ENCODE results near the gene TTLL3.
A peak's percentile ranks its signal among the peaks of the same experiment; 100 is the strongest.

TTLL3 gene

DNA sequence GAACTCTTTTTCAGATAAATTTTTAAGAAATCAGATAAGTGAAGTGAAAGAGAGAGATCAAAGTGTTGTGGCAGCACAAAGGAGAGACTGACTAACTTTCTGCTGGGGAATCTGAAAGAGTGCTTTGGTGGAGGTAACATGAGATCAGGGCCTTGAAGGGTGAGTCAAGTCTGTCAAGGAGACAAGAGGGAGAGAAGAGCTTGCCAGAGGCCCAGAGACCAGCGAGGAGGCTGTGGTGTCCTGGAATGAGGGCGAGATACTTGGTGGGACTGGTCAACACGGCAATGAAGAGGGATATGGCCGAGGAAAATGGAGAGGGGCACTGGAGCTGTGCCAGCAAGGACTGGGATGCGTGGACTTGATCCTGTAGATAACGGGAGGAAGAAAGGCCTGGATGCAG is 22.3 kb upstream of the TTLL3 start:
- DNase-seq: peak; percentile 57
- Mint-ChIP-seq H3K4me3 (peak overlapping the region; percentile 49), H3K9me3 (no peaks in the 10 kb centered on the region), H3K27ac (peak overlapping the region; percentile 96), H3K27me3 (no peaks in the 10 kb centered on the region), H3K4me1 (ENCODE audit: low read depth) (peaks cover 63% of the 10 kb centered on the region), H3K36me3 (ENCODE audit: low read depth) (peaks cover 95% of the 10 kb centered on the region)

DNA sequence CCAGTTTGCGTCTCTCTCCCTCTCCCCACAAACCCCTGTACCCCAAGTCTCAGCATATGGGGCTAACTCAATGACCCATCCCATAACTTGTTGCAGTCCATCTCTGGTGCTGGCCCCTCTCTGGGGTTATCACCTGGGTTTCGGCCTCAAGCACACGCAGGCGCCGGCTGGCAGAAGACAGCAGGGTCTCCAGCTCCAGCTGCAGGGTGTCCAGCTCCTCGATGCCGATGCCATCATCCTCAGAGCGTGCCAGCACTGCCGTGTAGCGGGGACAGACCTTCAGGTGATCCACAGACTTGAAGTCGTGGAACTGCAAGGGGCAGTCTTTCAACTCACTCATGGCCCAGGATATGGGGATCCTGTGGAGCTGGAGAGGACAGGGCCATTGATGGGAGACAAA is 18.9 kb upstream of the TTLL3 start:
- Mint-ChIP-seq H3K9me3 (no peaks in the 10 kb centered on the region), H3K4me3 (peak overlapping the region; percentile 96), H3K27me3 (no peaks in the 10 kb centered on the region), H3K36me3 (ENCODE audit: low read depth) (peaks cover 96% of the 10 kb centered on the region), H3K4me1 (ENCODE audit: low read depth) (peaks cover 75% of the 10 kb centered on the region), H3K27ac (peak overlapping the region; percentile 100)
- no peak for DNase-seq

DNA sequence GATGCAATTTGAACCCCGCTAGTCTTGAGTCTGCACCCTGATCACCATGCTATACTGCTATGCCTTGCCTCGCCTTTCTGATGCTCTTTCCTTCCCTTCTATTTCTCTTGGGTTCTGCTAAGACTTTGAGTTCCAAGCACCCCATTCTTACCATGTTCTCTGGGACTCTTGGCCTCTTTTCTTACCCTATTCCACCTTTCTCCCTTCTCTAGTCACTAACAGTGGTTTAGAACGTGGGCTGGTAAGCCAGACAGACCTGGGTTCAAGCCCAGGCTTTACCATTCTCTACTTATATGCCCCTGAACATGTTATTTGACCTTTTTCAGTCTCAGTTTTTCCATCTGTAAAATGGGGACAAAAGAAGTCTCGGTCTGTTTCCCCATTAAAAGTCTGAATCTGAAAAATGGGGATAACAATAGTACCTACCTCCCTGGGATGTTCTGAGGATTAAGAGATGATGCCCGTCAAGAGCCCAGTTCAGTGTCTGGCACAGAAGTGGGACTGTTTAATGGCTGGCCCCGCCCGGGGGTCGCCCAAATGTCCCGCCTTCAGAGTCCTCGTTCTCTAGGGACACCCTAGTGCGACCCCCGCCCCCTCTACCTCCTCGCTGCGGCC is 18.2 kb upstream of the TTLL3 start:
- Mint-ChIP-seq H3K4me3 (peak overlapping the region; percentile 96), H3K9me3 (no peaks in the 10 kb centered on the region), H3K36me3 (ENCODE audit: low read depth) (peaks cover 94% of the 10 kb centered on the region), H3K4me1 (ENCODE audit: low read depth) (peaks cover 71% of the 10 kb centered on the region), H3K27me3 (no peaks in the 10 kb centered on the region), H3K27ac (peak overlapping the region; percentile 100)
- no peak for DNase-seq

DNA sequence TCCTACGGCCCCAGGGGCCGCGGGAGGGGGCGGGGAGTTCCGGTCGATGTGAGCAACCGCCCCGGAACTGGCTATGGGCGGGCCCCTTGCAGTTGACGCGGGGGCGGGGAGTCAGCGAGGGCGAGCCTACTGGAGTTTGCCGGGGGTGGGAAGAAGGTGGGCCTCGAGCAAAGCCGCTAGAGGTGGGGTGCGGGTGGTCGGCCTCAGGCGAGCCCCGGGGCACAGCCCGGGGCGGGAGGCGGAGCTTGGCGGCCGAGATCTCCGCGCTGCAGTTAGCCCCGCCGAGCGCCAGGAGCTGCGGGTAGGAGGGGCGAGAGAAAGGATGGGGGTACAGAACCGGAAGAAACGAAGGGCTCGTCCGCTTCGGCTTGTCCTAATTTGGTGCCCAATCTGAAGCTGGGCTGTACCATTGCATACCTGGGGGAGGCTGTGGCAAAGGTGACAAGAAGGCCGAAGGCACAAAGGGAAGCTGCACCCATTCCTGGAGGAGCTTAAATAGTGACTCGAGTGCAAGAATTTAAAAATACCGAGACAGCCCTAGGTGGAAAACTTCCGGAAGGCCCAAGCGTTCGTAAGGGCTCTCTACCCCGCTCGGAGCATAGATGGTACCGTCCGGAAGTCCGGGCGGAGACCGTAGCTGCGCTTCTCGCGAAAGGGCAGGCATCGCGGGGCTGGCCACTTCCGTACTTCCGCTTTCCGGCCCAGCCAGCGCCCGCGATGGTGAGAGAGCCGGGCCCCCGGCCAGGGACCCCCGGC is 17.5 kb upstream of the TTLL3 start, which contains the start of the genes ARPC4 and TADA3:
Gene ARPC4, plus strand, starts transcription at position 678 of the 756 bp plus-strand sequence. Its CDS starts 40 bp downstream, at position 718.
Gene TADA3, minus strand, starts transcription at position 69 of the 756 bp plus-strand sequence. CDS start 1,007 bp downstream, outside the sequence.
- Mint-ChIP-seq H3K27me3 (no peaks in the 10 kb centered on the region), H3K4me1 (ENCODE audit: low read depth) (peaks cover 71% of the 10 kb centered on the region), H3K4me3 (peak within 1 kb of the TSS; percentile 96), H3K36me3 (ENCODE audit: low read depth) (peaks cover 94% of the 10 kb centered on the region), H3K27ac (peak within 1 kb of the TSS; percentile 100), H3K9me3 (no peaks in the 10 kb centered on the region)
- peak; percentile 94 for DNase-seq

DNA sequence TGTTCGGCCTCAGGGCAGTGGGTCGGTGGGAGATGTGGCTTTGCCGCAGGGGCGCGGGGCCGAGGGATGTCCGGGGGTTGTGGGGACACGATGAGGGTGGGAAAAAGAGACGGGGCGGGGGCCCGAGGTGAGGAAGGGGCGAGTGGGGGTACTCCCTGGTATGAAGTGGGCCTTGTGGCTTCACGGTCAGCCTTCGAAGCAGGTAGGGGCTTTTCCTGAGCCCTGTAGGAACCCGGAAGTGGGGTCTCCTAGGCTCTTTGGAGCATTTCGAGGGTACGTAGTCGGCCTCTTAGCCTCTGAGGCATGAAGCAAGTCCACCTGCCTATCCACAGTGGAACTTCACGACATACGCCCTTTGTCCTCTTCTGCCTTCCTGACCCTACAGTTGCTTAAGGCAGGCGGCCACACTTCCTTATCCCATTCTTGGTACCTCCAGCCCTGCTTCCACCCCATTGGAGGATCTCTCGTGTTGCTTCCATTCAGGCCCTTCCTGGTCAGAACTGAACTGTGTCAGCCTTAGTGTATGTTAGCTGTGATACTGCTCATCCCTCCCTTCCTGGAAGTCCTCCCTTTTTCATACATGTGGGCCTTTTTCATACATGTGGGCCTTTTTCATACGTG is 16.8 kb upstream of the TTLL3 start:
- H3K36me3 Mint-ChIP-seq (ENCODE audit: low read depth): peaks cover 95% of the 10 kb centered on the region

DNA sequence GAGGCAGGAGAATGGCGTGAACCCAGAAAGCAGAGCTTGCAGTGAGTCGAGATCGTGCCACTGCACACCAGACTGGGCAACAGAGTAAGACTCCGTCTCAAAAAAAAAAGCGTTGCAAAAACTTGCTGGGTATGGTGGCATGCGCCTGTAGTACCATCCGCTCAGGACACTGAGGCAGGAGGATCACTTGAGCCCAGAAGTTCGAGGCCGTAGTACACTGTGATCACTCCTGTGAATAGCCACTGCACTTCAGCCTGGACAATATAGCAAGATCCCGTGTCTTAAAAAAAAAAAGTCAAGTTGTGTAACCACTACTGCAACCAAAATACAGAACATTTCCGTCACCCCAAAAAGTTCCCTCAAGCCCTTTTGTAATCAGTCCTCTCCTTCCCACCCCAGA is 15.7 kb upstream of the TTLL3 start:
- H3K4me1 Mint-ChIP-seq (ENCODE audit: low read depth): peaks cover 60% of the 10 kb centered on the region
- no peaks in the 10 kb centered on the region for H3K9me3 Mint-ChIP-seq
- H3K36me3 Mint-ChIP-seq (ENCODE audit: low read depth): peaks cover 92% of the 10 kb centered on the region
- peak overlapping the region; percentile 100 for H3K27ac Mint-ChIP-seq
- no peaks in the 10 kb centered on the region for H3K27me3 Mint-ChIP-seq
- DNase-seq: no peak
- H3K4me3 Mint-ChIP-seq: peak overlapping the region; percentile 96

More for the DNA sequence above, 16.8 kb upstream of the TTLL3 start:
- peak overlapping the region; percentile 100 for H3K27ac Mint-ChIP-seq
- peaks cover 69% of the 10 kb centered on the region for H3K4me1 Mint-ChIP-seq (ENCODE audit: low read depth)
- no peaks in the 10 kb centered on the region for H3K9me3 Mint-ChIP-seq
- no peaks in the 10 kb centered on the region for H3K27me3 Mint-ChIP-seq
- H3K4me3 Mint-ChIP-seq: peak overlapping the region; percentile 96
- peak; percentile 63 for DNase-seq

DNA sequence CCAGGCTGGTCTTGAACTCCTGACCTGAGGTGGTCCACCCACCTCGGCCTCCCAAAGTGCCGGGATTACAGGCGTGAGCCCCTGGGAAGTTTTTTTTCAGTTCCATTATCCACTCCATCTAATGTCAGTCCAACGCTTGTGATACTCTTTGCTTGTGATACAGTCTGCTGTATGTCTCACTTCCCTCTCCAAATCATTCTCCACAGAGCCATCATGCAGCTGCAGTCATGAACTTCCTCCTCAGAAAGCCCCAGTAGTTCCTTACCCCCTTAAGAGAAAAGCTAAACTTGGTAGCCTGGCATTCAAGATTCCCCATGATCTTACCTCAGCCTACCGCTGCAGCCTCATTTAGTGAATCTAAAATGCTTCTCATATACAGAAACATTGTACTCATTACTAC is 14.9 kb upstream of the TTLL3 start:
- Mint-ChIP-seq H3K36me3 (ENCODE audit: low read depth) (peaks cover 92% of the 10 kb centered on the region), H3K27ac (peak overlapping the region; percentile 100), H3K27me3 (no peaks in the 10 kb centered on the region), H3K9me3 (no peaks in the 10 kb centered on the region), H3K4me1 (ENCODE audit: low read depth) (peaks cover 52% of the 10 kb centered on the region), H3K4me3 (peak overlapping the region; percentile 60)
- no peak for DNase-seq

DNA sequence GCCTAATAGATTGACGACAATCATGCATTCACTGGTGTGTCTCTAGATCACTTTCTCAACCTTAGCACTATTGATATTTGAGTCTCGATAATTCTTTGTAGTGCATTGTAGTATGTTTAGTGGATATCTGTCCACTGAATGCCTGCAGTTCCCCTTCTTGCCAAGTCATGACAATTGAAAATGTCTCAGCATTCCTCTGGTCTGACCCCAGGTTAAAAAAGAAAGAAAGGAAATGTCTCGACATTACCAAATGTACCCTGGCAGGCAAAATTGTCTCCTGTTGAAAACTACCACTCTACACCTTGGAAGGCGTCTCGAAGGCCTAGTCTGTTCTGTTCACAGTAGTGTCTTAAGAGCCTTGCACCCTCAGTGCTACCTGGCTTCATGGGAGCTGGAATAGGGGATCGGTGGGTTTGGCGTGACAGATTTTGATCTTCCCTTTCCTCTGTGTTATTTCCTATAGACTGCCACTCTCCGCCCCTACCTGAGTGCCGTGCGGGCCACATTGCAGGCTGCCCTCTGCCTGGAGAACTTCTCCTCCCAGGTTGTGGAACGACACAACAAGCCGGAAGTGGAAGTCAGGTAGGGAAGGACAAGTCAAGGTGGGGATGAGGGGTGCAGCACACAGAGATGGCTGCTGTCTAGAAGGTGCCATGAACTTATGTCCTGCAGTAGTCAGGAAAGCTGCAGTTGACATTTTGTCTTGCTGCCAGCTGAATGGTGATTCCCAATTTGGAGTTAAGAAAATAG is 12.7 kb upstream of the TTLL3 start:
- no peak for DNase-seq
- Mint-ChIP-seq H3K9me3 (no peaks in the 10 kb centered on the region), H3K27ac (peak overlapping the region; percentile 79), H3K27me3 (no peaks in the 10 kb centered on the region), H3K4me1 (ENCODE audit: low read depth) (peaks cover 33% of the 10 kb centered on the region), H3K4me3 (no peak overlapping the region), H3K36me3 (ENCODE audit: low read depth) (peaks cover 93% of the 10 kb centered on the region)

DNA sequence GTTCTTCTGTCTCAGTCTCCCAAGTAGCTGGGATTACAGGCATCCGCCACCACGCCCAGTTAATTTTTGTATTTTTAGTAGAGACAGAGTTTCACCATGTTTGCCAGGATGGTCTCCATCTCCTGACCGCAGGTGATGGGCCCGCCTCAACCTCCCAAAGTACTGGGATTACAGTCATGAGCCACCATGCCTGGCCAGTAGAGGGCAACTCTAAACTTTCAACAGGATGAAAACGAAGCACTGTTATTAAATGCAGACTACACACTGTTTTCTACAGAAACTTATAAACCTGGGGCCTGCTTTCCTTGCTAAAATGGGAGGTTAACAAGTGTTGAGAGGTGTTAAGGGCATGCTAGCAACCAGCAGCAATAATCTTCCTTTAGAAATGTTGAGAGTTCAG is 9.5 kb upstream of the TTLL3 start:
- peaks cover 92% of the 10 kb centered on the region for H3K36me3 Mint-ChIP-seq (ENCODE audit: low read depth)
- H3K4me1 Mint-ChIP-seq (ENCODE audit: low read depth): peaks cover 20% of the 10 kb centered on the region
- no peak overlapping the region for H3K4me3 Mint-ChIP-seq
- H3K27me3 Mint-ChIP-seq: no peaks in the 10 kb centered on the region
- H3K9me3 Mint-ChIP-seq: no peaks in the 10 kb centered on the region
- peak overlapping the region; percentile 77 for H3K27ac Mint-ChIP-seq
- no peak for DNase-seq

DNA sequence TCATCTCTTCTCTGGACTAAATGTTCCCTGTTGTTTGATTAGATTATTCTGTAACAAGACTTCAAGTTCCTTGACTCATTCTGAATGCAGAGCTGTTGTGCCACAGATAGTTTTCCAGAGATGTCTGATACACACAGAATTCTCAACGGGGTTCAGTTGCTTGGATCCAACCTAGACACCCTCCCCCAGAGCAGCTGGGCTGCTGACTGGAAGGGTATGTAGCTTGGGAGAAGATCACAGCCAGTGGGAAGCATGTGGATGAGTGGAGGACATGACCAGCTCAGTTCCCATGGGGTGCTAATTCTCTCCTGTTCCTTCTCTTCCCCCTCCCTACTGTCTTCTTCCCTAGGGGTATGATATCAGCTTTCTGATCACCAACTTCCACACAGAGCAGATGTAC is 6.6 kb upstream of the TTLL3 start:
- Mint-ChIP-seq H3K9me3 (no peaks in the 10 kb centered on the region), H3K27ac (peak overlapping the region; percentile 51), H3K4me1 (ENCODE audit: low read depth) (peaks cover 27% of the 10 kb centered on the region), H3K4me3 (no peak overlapping the region), H3K36me3 (ENCODE audit: low read depth) (peaks cover 95% of the 10 kb centered on the region), H3K27me3 (no peaks in the 10 kb centered on the region)
- no peak for DNase-seq

DNA sequence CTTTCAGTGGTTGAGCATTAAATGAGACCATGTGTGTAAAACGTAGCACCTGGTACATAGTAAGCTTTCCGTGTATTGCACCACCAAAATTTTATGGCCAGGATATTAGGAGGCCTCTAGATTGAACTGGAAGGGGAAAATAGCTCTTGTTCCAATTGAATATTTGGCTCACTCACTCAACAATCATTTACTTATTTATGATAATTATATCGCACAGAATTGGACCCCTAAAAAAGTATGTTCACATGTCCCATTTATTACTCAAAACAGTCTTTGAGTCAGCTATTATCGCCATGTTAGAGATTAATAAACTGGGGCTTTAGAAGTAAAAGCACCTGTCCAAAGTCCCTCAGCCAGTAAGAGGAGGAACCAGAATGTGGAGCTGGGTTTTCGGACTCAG is 5.1 kb upstream of the TTLL3 start:
- peak overlapping the region; percentile 69 for H3K27ac Mint-ChIP-seq
- H3K4me1 Mint-ChIP-seq (ENCODE audit: low read depth): peaks cover 40% of the 10 kb centered on the region
- H3K36me3 Mint-ChIP-seq (ENCODE audit: low read depth): peaks cover 95% of the 10 kb centered on the region

DNA sequence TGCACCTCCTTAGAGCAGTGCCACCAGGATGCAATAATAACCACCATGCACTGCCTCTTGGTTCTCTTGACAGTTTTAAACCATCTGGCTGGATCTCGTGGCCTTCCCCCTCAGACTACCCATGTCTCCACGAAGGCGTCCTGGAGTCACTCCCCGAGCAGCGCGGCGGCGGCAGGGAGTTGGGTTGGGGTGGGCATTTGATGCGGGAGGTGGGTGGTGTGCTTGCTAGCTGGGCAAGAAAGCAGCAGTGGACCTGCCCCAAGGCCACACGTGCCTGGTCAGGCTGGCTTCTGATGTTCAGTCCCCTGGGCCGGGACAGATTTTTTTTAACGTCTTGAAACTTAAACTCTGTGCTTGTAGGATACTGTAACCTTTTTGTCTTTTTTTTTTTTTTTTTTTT is 3.9 kb upstream of the TTLL3 start:
- peak overlapping the region; percentile 69 for H3K27ac Mint-ChIP-seq
- no peaks in the 10 kb centered on the region for H3K9me3 Mint-ChIP-seq

More for the DNA sequence above, 5.1 kb upstream of the TTLL3 start:
- H3K4me3 Mint-ChIP-seq: no peak overlapping the region
- no peak for DNase-seq
- H3K9me3 Mint-ChIP-seq: no peaks in the 10 kb centered on the region
- H3K27me3 Mint-ChIP-seq: no peaks in the 10 kb centered on the region

DNA sequence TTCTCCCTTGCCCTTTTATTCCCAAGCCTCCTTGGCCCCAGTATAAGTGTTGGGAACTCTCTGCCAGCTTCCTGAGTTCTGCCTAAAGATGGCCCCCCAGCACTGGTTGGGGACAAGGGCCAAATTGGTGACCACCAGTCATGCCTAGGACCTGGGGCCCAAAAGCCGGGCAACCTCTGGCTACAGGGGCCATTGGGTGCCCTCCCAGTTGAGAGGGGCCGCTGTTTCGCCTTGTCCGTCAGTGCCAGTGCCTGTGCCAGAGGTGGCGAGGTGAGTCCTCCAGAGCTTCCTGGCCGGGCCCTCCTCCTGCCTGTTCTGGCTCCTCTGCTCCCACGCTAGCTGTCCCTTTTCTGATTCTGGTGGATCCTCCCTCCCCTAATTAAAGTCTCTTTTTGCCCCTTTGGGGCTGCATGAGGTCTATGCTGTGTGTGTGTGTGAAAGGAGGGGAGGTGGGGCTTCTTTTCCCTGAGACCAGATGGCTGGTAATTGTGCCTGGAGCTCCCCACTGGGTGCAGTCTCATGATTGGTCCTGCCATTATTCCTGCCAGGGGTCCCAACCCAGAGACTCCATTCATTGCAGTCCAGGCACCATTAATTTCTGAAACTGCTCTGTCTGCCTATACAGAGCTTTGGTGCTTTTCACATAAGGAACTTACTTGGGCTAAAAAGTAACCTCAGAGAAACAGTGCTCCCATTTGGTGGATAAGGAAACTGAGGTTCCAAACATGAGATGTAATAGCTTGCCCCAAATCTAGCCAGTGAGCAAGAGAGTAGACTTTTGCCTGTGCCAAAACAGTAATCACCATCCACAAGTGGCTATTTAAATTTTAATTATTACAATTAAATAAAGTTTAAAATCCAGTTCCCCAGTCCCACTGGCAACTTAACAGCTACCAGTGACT is 3.1 kb upstream of the TTLL3 start:
- Mint-ChIP-seq H3K36me3 (ENCODE audit: low read depth) (peaks cover 90% of the 10 kb centered on the region), H3K4me3 (no peak overlapping the region), H3K27ac (peak overlapping the region; percentile 94), H3K4me1 (ENCODE audit: low read depth) (peaks cover 48% of the 10 kb centered on the region), H3K27me3 (no peaks in the 10 kb centered on the region), H3K9me3 (no peaks in the 10 kb centered on the region)
- DNase-seq: no peak

More for the DNA sequence above, 3.9 kb upstream of the TTLL3 start:
- no peak overlapping the region for H3K4me3 Mint-ChIP-seq
- H3K36me3 Mint-ChIP-seq (ENCODE audit: low read depth): peaks cover 90% of the 10 kb centered on the region
- no peaks in the 10 kb centered on the region for H3K27me3 Mint-ChIP-seq
- no peak for DNase-seq
- H3K4me1 Mint-ChIP-seq (ENCODE audit: low read depth): peaks cover 47% of the 10 kb centered on the region
